Measurements from ENCODE around the gene RNASEL. TPM values are rescaled to one million over a fixed set of nuclear protein-coding genes. Genes with fewer than 3 reads are reported as not detected.
"Not testable (repeated sequence)": the region's sequence is repeated elsewhere in the genome, so short reads cannot be mapped to it uniquely, and the experiment has no call there.

Gene RNASEL
- total and polyA plus RNA-seq, 2 experiments from 2014 or later: 0.37 to 0.94 TPM

DNA sequence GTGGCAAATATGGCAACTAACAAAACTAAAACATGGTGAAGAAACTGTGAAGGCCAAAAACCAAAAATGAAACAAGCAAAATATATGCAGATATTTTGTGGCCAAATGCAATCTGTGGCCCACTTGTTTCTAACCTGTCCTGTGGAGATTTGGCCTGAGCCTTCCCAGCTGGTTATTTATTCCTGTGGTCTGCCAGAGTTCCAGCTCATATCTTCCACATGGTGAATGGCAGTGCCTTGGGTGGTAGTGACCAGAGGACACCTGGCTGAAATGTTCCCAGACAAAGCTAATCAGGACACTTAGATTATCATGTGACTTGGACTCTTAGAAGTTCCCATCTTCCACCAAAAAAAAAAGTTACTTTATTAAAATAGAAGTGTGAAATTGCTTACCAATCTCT lies 39.7 kb downstream of the RNASEL start:
- peaks cover 2% of the 10 kb centered on the region for H3K9me2 ChIP-seq (ENCODE audit: insufficient read depth)
- no peaks in the 10 kb centered on the region for H3K36me3 ChIP-seq (ENCODE audit: insufficient read depth)
- no peak overlapping the region for H3K4me2 ChIP-seq
- no peak overlapping the region for H3K4me3 ChIP-seq
- H2AFZ ChIP-seq: peak overlapping the region; percentile 14; the same call in 1 of the 2 replicates
- no peaks in the 10 kb centered on the region for H3K27me3 Mint-ChIP-seq (ENCODE audit: insufficient read depth, low read depth, poor library complexity)
- H3K4me1 ChIP-seq (ENCODE audit: insufficient read depth): no peaks in the 10 kb centered on the region
- H3F3A ChIP-seq (replicated peaks; ENCODE audit: low read depth): no peaks in the 10 kb centered on the region
- no peaks in the 10 kb centered on the region for H4K20me1 ChIP-seq (replicated peaks; ENCODE audit: insufficient read depth)
- H3K9me3 Mint-ChIP-seq: peaks cover 7% of the 10 kb centered on the region; the same call in 2 of the 3 replicates
- H3K4me3 Mint-ChIP-seq: no peak overlapping the region
- DNase-seq (ENCODE audit: low spot score) (no peak), ATAC-seq (no peak)
- H3K27ac Mint-ChIP-seq: no peak overlapping the region
- H3K27me3 ChIP-seq (ENCODE audit: insufficient read depth): no peaks in the 10 kb centered on the region
- no peaks in the 10 kb centered on the region for H3K79me2 ChIP-seq (replicated peaks; ENCODE audit: insufficient read depth)
- H3K4me1 Mint-ChIP-seq: no peaks in the 10 kb centered on the region
- H3K36me3 Mint-ChIP-seq (ENCODE audit: low read depth): 0 out of 3 replicates have a peak, but pooled peaks cover 2% of the 10 kb centered on the region
- no peak for TF ChIP-seq ZNF114 (CRISPR knock-in tag; IDR thresholded peaks at IDR 0.05)
- TF ChIP-seq, protein P1, sequence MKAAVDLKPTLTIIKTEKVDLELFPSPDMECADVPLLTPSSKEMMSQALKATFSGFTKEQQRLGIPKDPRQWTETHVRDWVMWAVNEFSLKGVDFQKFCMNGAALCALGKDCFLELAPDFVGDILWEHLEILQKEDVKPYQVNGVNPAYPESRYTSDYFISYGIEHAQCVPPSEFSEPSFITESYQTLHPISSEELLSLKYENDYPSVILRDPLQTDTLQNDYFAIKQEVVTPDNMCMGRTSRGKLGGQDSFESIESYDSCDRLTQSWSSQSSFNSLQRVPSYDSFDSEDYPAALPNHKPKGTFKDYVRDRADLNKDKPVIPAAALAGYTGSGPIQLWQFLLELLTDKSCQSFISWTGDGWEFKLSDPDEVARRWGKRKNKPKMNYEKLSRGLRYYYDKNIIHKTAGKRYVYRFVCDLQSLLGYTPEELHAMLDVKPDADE (IDR thresholded peaks at IDR 0.05): no peak
- TF ChIP-seq, protein P2, sequence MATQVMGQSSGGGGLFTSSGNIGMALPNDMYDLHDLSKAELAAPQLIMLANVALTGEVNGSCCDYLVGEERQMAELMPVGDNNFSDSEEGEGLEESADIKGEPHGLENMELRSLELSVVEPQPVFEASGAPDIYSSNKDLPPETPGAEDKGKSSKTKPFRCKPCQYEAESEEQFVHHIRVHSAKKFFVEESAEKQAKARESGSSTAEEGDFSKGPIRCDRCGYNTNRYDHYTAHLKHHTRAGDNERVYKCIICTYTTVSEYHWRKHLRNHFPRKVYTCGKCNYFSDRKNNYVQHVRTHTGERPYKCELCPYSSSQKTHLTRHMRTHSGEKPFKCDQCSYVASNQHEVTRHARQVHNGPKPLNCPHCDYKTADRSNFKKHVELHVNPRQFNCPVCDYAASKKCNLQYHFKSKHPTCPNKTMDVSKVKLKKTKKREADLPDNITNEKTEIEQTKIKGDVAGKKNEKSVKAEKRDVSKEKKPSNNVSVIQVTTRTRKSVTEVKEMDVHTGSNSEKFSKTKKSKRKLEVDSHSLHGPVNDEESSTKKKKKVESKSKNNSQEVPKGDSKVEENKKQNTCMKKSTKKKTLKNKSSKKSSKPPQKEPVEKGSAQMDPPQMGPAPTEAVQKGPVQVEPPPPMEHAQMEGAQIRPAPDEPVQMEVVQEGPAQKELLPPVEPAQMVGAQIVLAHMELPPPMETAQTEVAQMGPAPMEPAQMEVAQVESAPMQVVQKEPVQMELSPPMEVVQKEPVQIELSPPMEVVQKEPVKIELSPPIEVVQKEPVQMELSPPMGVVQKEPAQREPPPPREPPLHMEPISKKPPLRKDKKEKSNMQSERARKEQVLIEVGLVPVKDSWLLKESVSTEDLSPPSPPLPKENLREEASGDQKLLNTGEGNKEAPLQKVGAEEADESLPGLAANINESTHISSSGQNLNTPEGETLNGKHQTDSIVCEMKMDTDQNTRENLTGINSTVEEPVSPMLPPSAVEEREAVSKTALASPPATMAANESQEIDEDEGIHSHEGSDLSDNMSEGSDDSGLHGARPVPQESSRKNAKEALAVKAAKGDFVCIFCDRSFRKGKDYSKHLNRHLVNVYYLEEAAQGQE (IDR thresholded peaks at IDR 0.05; ENCODE audit: unreplicated experiment): no peak
- TF ChIP-seq EZH2phosphoT487 (IDR thresholded peaks at IDR 0.05; ENCODE audit: unreplicated experiment): no peak
- TF ChIP-seq POLR2AphosphoS5 (IDR thresholded peaks at IDR 0.05; ENCODE audit: low read depth): no peak
- no peak for TF ChIP-seq STAT1 (IDR thresholded peaks at IDR 0.05; ENCODE audit: unreplicated experiment)
- TF ChIP-seq EZH2 (IDR thresholded peaks at IDR 0.05; ENCODE audit: low read depth, unreplicated experiment): no peak
- no peak overlapping the region for H3K27ac ChIP-seq (ENCODE audit: low read depth)

DNA sequence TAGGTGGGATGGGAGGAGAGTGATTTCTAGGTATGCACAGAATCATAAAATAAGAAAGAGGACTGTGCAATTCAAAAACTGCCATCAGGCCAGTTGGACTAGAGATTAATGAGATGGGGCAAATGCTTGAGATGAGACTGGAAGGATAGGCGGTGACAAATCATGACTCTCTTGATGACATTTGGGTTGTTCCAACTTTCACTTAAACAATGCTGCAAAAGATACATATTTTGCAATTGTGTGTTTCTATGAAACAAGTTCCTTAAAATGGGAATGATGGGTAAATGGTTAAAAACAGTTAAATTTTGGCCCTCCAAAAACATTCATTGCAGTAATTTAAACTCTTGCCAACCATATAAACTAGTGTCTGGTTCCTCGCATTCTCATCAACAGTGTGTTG lies 55.2 kb downstream of the RNASEL start:
- no peaks in the 10 kb centered on the region for H3K27me3 ChIP-seq (ENCODE audit: insufficient read depth)
- no peak overlapping the region for H3K27ac ChIP-seq (ENCODE audit: low read depth)
- DNase-seq (ENCODE audit: low spot score) (no peak), ATAC-seq (no peak)
- H3K4me1 ChIP-seq (ENCODE audit: insufficient read depth): no peaks in the 10 kb centered on the region
- Mint-ChIP-seq H3K27ac (no peak overlapping the region), H3K27me3 (ENCODE audit: insufficient read depth, low read depth, poor library complexity) (no peaks in the 10 kb centered on the region), H3K4me3 (no peak overlapping the region), H3K4me1 (peaks cover 3% of the 10 kb centered on the region; the same call in 1 of the 3 replicates), H3K9me3 (no peaks in the 10 kb centered on the region), H3K36me3 (ENCODE audit: low read depth) (no peaks in the 10 kb centered on the region)
- H3K9me2 ChIP-seq (ENCODE audit: insufficient read depth): no peaks in the 10 kb centered on the region
- no peaks in the 10 kb centered on the region for H4K20me1 ChIP-seq (replicated peaks; ENCODE audit: insufficient read depth)
- no peak overlapping the region for H3K4me3 ChIP-seq
- H3K4me2 ChIP-seq: no peak overlapping the region
- no peaks in the 10 kb centered on the region for H3K79me2 ChIP-seq (replicated peaks; ENCODE audit: insufficient read depth)
- no peak for TF ChIP-seq ZNF114 (CRISPR knock-in tag; IDR thresholded peaks at IDR 0.05)
- TF ChIP-seq JUNB (IDR thresholded peaks at IDR 0.05; ENCODE audit: unreplicated experiment): no peak
- H2AFZ ChIP-seq: no peak overlapping the region
- no peaks in the 10 kb centered on the region for H3F3A ChIP-seq (replicated peaks; ENCODE audit: low read depth)
- H3K36me3 ChIP-seq (ENCODE audit: insufficient read depth): no peaks in the 10 kb centered on the region

DNA sequence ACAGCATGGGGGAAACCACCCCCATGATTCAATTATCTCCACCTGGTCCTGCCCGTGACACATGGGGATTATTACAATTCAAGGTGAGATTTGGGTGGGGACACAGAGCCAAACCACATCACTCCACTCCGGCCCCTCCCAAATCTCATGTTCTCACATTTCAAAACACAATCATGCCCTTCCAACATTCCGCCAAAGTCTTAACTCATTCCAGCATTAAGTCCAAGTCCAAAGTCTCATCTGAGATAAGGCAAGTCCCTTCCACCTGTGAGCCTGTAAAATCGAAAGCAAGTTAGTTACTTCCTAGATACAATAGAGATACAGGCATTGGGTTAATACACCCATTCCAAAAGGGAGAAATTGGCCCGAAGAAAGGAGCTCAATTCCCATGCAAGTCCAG lies 60.9 kb downstream of the RNASEL start:
- not testable (repeated sequence) for H3K4me2 ChIP-seq; H3K27me3 Mint-ChIP-seq (ENCODE audit: insufficient read depth, low read depth, poor library complexity); H3F3A ChIP-seq (replicated peaks; ENCODE audit: low read depth); H3K36me3 ChIP-seq (ENCODE audit: insufficient read depth); H4K20me1 ChIP-seq (replicated peaks; ENCODE audit: insufficient read depth); H3K79me2 ChIP-seq (replicated peaks; ENCODE audit: insufficient read depth); H3K36me3 Mint-ChIP-seq (ENCODE audit: low read depth); H3K4me3 Mint-ChIP-seq; H3K27me3 ChIP-seq (ENCODE audit: insufficient read depth); H3K27ac Mint-ChIP-seq; H3K4me3 ChIP-seq; H3K4me1 ChIP-seq (ENCODE audit: insufficient read depth); H3K27ac ChIP-seq (ENCODE audit: low read depth); H3K9me2 ChIP-seq (ENCODE audit: insufficient read depth); ATAC-seq; H2AFZ ChIP-seq; H3K4me1 Mint-ChIP-seq; DNase-seq (ENCODE audit: low spot score); H3K9me3 Mint-ChIP-seq

Measured in GM23338 (cell line).